Activated naive CD4-positive, alpha-beta T cell treated with anti-CD3 and anti-CD28 coated beads for 36 hours (primary cell): ENCODE data around the gene UTP3. TPM values are rescaled to one million over a fixed set of nuclear protein-coding genes. Genes with fewer than 3 reads are reported as not detected.
A peak's percentile ranks its signal among the peaks of the same experiment; 100 is the strongest.
"Not testable (repeated sequence)": the region's sequence is repeated elsewhere in the genome, so short reads cannot be mapped to it uniquely, and the experiment has no call there.

Experiments used
- CTCF ChIA-PET: fragments of 350-600 bp; sonication (Branson Sonifier 250); formaldehyde crosslinking; loops from one replicate; lab custom pipeline; 2021; ENCODE audit warnings: antibody characterized with exemption; lab: Charles Lee
- DNase-seq: peaks from one replicate; pipeline ENCODE4 v3.0.0-alpha.2; 2020
- H3K27ac Mint-ChIP-seq: one replicate; pipeline ENCODE4 v1.8.0; 2021; ENCODE audit warnings: mild to moderate bottlenecking, mixed read lengths
- H3K27me3 Mint-ChIP-seq: one replicate; pipeline ENCODE4 v1.8.0; 2021; ENCODE audit warnings: low read depth, mixed read lengths
- H3K36me3 Mint-ChIP-seq: one replicate; pipeline ENCODE4 v1.8.0; 2021; ENCODE audit warnings: low read depth, mixed read lengths
- H3K4me1 Mint-ChIP-seq: one replicate; pipeline ENCODE4 v1.8.0; 2021; ENCODE audit warnings: low read depth, mixed read lengths
- H3K4me3 Mint-ChIP-seq: one replicate; pipeline ENCODE4 v1.8.0; 2021; ENCODE audit warnings: mild to moderate bottlenecking, moderate library complexity, mixed read lengths
- H3K9me3 Mint-ChIP-seq: one replicate; pipeline ENCODE4 v1.8.0; 2021; ENCODE audit warnings: mixed read lengths
- intact Hi-C: fragments of 100-400 bp; cut with micrococcal nuclease; formaldehyde crosslinking; loops from one replicate; pipeline ENCODE4 v1.15.1; 2023
- total RNA-seq, 2 experiments: library from RNA; stranded (reverse); gene quantifications; one replicate each; pipeline ENCODE4 v1.2.3, GENCODE V29; 2021

The UTP3 gene, protein sequence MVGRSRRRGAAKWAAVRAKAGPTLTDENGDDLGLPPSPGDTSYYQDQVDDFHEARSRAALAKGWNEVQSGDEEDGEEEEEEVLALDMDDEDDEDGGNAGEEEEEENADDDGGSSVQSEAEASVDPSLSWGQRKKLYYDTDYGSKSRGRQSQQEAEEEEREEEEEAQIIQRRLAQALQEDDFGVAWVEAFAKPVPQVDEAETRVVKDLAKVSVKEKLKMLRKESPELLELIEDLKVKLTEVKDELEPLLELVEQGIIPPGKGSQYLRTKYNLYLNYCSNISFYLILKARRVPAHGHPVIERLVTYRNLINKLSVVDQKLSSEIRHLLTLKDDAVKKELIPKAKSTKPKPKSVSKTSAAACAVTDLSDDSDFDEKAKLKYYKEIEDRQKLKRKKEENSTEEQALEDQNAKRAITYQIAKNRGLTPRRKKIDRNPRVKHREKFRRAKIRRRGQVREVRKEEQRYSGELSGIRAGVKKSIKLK
- 10 to 100 TPM; 18.7 to 20.0 TPM for total RNA-seq

DNA sequence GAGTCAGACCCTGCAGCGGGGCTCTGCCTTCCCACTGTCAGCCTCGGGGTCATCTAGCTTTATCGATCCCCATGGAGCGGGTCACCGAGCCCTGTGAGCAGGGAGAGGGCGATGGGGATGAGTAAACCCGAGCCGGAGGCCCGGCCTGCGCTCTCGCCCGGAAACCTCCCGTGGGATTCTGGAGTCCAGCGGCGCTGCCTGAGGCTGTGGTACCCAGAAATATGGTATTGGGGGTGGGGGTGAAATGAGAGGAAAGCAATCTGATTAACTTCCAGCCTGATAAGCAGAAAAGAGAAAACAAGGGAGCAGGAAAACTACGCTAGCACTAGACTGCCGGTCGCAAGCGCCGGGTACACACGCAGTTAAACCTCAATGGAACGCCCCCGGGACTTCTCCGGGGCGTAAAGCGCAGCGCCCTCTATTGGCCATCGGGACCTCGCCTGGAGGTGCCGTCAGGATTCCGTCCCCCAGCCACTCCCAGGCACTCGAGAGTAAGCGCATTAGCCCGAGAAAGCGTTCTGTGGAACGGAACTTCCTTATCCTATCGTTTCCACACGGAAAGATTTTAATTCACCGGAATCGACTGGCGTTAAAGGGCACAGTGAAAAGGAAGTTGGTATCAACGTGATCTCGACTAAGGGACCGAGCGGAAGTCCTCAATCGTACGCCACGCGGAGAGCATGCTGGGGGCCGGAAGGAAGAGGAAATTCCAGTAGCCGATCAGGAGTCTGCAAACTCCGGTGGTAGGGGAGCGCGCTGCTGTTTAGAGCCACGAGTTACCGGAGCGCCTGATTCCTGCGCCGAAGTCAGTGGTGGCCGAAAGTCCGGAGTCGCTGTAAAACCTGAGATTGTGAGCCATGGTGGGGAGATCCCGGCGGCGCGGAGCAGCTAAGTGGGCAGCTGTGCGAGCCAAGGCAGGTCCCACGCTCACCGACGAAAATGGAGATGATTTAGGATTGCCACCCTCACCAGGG lies at the start of gene UTP3:
Gene UTP3, plus strand, starts transcription at position 712 of the 974 bp plus-strand sequence. Its CDS starts 146 bp downstream, at position 858.
- DNase-seq = peak; percentile 96
- CTCF ChIA-PET = interaction anchor here (0.6 to 2.1 kb wide), 15 partner anchors 9 to 150 kb away, joined by 3 to 9 read pairs (median 3); partner anchors contain the start of gene RUFY3
- Mint-ChIP-seq H3K27me3 (no peaks in the 10 kb centered on the region), H3K27ac (peak within 1 kb of the TSS; percentile 99), H3K36me3 (peaks cover 27% of the 10 kb centered on the region), H3K9me3 (no peaks in the 10 kb centered on the region), H3K4me3 (peak within 1 kb of the TSS; percentile 87), H3K4me1 (peaks cover 30% of the 10 kb centered on the region)
- intact Hi-C loops = loop anchor here (1.0 to 5.0 kb wide), 12 partner anchors 16 to 926 kb away; partner anchors contain the start of genes DCK, GRSF1, MOB1B and SULT1B1

DNA sequence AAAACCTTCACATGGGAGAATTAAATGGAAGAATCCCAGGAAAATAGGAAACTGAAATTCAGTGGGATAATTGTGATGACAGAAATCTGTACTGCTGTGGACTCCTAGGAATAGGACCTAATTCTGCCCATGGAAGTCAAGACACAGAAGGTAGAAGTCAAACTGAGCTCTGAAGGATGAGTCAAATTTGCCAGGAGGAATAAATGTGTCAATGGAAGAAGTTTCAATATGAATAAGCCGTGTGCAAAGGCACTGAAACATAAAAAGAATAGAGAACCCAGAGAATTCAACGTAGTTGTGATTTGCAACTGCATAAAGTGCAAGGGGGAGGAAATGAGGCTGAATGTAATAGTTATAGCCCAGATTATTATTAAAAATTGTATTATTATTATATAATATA lies 48.1 kb upstream of the UTP3 start:
- DNase-seq = no peak
- intact Hi-C loops = loop anchor here (1.0 kb wide), 1 partner anchor 11 kb away; no protein-coding TSS in a partner anchor
- Mint-ChIP-seq H3K36me3 (no peaks in the 10 kb centered on the region), H3K4me1 (peaks cover 10% of the 10 kb centered on the region), H3K27me3 (no peaks in the 10 kb centered on the region), H3K9me3 (no peaks in the 10 kb centered on the region), H3K4me3 (no peak overlapping the region), H3K27ac (no peak overlapping the region)
- CTCF ChIA-PET = no interaction called here

DNA sequence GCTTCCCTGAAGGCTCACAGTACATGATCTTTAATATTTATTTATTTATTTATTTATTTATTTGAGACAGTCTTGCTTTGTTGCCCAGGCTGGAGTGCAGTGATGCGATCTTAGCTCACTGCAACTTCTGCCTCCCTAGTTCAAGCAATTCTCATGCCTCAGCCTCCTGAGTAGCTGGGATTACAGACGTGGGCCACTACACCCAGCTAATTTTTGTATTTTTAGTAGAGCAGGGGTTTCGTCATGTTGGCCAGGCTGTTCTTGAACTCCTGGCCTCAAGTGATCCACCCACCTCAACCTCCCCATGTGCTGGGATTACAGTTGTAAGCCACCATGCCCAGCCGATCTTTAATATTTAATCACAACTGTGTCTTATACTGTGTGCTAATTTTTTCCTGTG lies 37.6 kb upstream of the UTP3 start:
- not testable (repeated sequence) for H3K9me3 Mint-ChIP-seq
- CTCF ChIA-PET = interaction anchor here (0.8 to 1.7 kb wide), 2 partner anchors 9 to 360 kb away, joined by 5 read pairs; no protein-coding TSS in a partner anchor
- intact Hi-C loops = loop anchor here (10.0 kb wide), 1 partner anchor 904 kb away; no protein-coding TSS in a partner anchor

DNA sequence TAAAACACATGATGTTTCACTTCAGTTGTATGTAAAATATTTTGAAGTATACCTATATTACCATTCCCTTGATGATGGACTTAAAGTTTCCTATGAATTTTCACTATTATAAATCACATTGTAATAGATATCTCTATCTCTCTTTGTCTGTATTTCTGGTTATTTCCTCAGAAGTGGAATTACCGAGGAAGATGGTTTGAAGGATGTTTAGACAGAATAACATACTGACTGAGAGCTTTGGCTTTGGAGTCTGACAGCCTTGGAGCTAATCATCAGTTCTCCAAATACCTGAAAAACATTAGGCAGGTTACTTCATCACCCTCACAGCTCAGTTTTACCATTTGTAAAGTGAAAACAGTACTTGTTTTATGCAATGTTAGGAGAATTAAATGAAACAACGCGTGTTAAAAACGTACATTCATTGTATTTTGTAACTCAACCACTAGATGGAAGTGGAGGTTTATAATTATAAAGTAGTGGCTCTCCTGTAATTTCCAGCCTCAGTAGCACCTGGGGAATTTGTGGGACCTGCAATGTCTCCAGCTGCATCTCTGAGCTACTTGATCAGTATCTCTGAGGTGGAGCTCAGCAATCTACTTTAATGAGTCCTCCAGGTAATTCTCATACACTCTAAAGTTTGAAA lies 36.3 kb upstream of the UTP3 start:
- Mint-ChIP-seq H3K4me3 (no peak overlapping the region), H3K27me3 (peaks cover 1% of the 10 kb centered on the region), H3K36me3 (no peaks in the 10 kb centered on the region), H3K27ac (no peak overlapping the region), H3K4me1 (no peaks in the 10 kb centered on the region), H3K9me3 (no peaks in the 10 kb centered on the region)
- CTCF ChIA-PET = interaction anchor here (0.6 to 1.7 kb wide), 25 partner anchors 12 to 1653 kb away, joined by 3 to 11 read pairs (median 4); partner anchors contain the start of genes MOB1B and UTP3
- DNase-seq = peak; percentile 9
- intact Hi-C loops = loop anchor here (1.0 to 10.0 kb wide), 9 partner anchors 36 to 1651 kb away; partner anchors contain the start of gene UTP3

More for the DNA sequence above, 37.6 kb upstream of the UTP3 start:
- not testable (repeated sequence) for DNase-seq, H3K27ac Mint-ChIP-seq, H3K4me1 Mint-ChIP-seq, H3K36me3 Mint-ChIP-seq, H3K27me3 Mint-ChIP-seq, H3K4me3 Mint-ChIP-seq

DNA sequence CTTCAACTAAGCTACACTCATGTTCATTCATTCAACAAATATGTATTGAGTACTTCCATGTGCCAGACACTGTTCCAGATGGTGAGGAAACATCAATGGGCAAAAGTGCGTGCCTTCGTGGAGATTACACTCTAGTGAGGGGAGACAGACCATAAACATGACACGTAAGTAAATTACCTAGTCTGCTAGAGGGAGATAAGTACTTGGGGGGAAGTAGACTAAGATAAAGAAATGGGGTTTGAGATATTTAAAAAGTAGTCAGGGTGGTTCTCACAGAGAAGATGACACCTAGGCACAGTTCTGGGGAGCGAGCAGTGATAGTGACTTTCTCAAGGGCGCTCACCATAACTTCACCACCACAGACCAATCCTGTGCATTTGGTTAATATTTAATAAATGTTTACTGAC lies 33.7 kb upstream of the UTP3 start:
- H3K27ac Mint-ChIP-seq = no peak overlapping the region
- H3K27me3 Mint-ChIP-seq = peaks cover 1% of the 10 kb centered on the region
- CTCF ChIA-PET = no interaction called here
- no peak for DNase-seq
- no peak overlapping the region for H3K4me3 Mint-ChIP-seq
- no peaks in the 10 kb centered on the region for H3K9me3 Mint-ChIP-seq
- intact Hi-C loops = loop anchor here (10.0 kb wide), 1 partner anchor 900 kb away; no protein-coding TSS in a partner anchor
- no peaks in the 10 kb centered on the region for H3K4me1 Mint-ChIP-seq
- H3K36me3 Mint-ChIP-seq = no peaks in the 10 kb centered on the region

DNA sequence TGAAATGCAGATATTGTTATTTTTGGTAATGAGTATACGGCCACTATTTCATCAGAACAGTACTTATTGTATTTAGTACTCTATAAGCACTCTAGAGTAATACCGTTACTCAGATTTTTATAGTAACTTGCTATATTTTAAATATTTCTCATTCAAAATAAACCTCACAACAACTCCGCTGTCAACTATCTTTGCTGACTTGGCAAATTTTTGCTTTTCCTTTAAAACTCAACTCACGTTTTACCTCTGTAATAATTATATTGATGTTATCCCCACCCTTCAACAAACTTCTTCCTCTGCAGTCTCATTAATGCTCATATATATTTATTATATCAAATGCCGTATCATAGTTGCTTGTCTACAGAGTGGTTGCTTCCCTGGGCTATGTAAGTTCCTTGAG lies 31.0 kb upstream of the UTP3 start:
- CTCF ChIA-PET = interaction anchor here (1.5 kb wide), 1 partner anchor 527 kb away, joined by 3 read pairs; no protein-coding TSS in a partner anchor
- H3K9me3 Mint-ChIP-seq = no peaks in the 10 kb centered on the region
- DNase-seq = no peak
- peaks cover 7% of the 10 kb centered on the region for H3K4me1 Mint-ChIP-seq
- H3K36me3 Mint-ChIP-seq = no peaks in the 10 kb centered on the region
- H3K27ac Mint-ChIP-seq = no peak overlapping the region
- intact Hi-C loops = loop anchor here (10.0 kb wide), 1 partner anchor 897 kb away; no protein-coding TSS in a partner anchor
- H3K27me3 Mint-ChIP-seq = no peaks in the 10 kb centered on the region
- H3K4me3 Mint-ChIP-seq = no peak overlapping the region

DNA sequence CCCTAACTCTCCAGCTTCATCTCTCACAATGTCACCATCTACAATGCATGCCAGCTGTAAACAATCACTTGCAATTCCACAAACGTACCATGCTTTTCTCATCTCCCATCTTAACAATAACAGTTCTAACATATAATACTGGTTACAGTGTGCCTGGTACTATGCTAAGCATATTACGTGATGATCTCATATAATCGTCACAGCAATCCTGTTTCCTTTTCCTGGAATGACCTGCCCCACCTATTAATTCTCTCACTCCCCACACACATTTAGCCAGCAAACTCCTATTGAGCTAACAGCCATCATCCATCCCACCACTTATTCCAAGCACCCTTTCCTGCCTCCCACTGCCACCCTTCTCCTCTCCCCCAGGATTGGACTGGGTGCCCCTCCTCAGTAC lies 29.9 kb upstream of the UTP3 start:
- peaks cover 7% of the 10 kb centered on the region for H3K4me1 Mint-ChIP-seq
- no peak for DNase-seq
- H3K9me3 Mint-ChIP-seq = no peaks in the 10 kb centered on the region
- H3K36me3 Mint-ChIP-seq = no peaks in the 10 kb centered on the region
- no peak overlapping the region for H3K27ac Mint-ChIP-seq
- intact Hi-C loops = loop anchor here (10.0 kb wide), 1 partner anchor 896 kb away; no protein-coding TSS in a partner anchor
- no peaks in the 10 kb centered on the region for H3K27me3 Mint-ChIP-seq
- CTCF ChIA-PET = no interaction called here
- H3K4me3 Mint-ChIP-seq = no peak overlapping the region

DNA sequence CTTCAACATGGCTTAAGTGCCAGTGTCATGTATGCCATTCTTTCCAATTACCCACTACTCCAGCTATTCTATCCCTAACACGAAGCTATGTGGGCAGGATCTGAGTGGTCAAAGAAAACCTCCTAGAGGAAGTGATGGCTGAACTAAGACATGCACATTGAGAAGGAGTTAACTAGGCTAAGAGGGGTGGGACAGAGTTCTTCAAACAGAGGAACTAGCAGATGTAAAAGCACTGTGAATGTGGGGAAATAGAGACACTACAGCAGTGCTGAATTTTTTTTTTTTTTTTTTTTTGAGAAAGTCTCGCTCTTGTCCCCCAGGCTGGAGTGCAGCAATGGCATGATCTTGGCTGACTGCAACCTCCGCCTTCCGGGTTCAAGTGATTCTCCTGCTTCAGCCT lies 28.2 kb upstream of the UTP3 start:
- CTCF ChIA-PET = no interaction called here
- no peak overlapping the region for H3K27ac Mint-ChIP-seq
- H3K4me1 Mint-ChIP-seq = peaks cover 7% of the 10 kb centered on the region
- no peaks in the 10 kb centered on the region for H3K36me3 Mint-ChIP-seq
- H3K4me3 Mint-ChIP-seq = no peak overlapping the region
- no peak for DNase-seq
- intact Hi-C loops = no loop called here
- H3K27me3 Mint-ChIP-seq = no peaks in the 10 kb centered on the region
- no peaks in the 10 kb centered on the region for H3K9me3 Mint-ChIP-seq

DNA sequence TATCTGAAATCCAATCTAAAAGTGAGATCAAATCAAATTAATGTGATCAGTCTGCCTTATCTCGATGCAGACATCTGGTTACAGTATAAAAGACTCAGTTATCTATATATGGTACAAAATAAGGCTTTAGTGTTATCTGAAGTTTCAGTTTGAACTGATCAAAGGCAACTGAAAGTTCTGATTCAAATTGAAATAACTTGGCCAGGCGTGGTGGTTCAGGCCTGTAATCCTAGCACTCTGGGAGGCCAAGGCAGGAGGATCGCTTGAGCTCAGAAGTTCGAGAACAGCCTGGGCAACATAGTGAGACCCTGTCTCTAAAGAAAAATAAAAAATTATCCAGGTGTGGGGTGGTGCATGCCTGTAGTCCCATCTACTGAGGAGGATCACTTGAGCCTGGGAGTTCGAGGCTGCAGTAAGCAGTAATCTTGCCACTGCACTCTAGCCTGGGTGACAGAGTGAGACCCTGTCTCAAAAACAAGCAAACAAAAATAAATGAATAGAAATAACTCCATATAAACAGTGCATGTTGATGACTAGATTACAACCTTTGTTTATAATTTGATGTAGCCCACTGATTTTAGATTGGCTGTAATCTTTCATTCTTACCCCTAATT lies 26.9 kb upstream of the UTP3 start:
- H3K4me3 Mint-ChIP-seq, intact Hi-C loops, H3K27ac Mint-ChIP-seq, H3K9me3 Mint-ChIP-seq, H3K4me1 Mint-ChIP-seq, H3K27me3 Mint-ChIP-seq, H3K36me3 Mint-ChIP-seq: not testable (repeated sequence)
- CTCF ChIA-PET = interaction anchor here (0.7 kb wide), 1 partner anchor 78 kb away, joined by 3 read pairs; no protein-coding TSS in a partner anchor
- peak; percentile 24 for DNase-seq

DNA sequence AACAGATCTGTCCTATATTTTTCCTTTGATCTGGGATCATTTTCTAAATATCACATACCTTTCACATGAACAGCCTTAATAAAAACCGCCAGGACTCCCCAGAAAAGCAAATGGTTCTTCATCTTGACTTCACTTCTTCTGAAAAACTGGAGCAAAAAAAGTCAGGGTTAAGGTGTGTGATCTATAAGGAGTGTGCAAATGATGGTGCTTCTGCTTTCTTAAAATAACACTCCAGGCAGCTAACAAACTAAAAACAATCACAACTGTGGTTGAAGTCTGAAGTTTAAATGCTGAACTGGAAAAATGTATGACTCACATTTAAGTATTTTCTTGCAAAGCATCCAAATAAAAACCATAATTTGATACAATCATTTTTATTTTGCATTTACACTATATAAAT lies 22.0 kb upstream of the UTP3 start, which contains the start of gene JCHAIN:
Gene JCHAIN, minus strand, starts transcription at position 140 of the 400 bp plus-strand sequence. Its CDS starts 18 bp downstream, at position 122.
- intact Hi-C loops = no loop called here
- CTCF ChIA-PET = interaction anchor here (0.7 to 1.4 kb wide), 2 partner anchors 329 to 344 kb away, joined by 3 to 7 read pairs; no protein-coding TSS in a partner anchor
- Mint-ChIP-seq H3K4me1 (peaks cover 6% of the 10 kb centered on the region), H3K9me3 (no peaks in the 10 kb centered on the region), H3K27ac (no peak within 1 kb of the TSS), H3K27me3 (no peaks in the 10 kb centered on the region), H3K36me3 (no peaks in the 10 kb centered on the region), H3K4me3 (no peak within 1 kb of the TSS)
- no peak for DNase-seq
